Nephron progenitor cell (in vitro differentiated cells): ENCODE measurements around the gene PRSS58.

Experiments
- DNase-seq: peaks from one replicate; pipeline ENCODE4 v3.0.0; 2021
- H3K27ac Mint-ChIP-seq: 2 replicates; pipeline ENCODE4 v1.8.0; 2021; ENCODE audit warnings: mild to moderate bottlenecking, moderate library complexity, mixed read lengths
- H3K27me3 Mint-ChIP-seq: 2 replicates; pipeline ENCODE4 v1.8.0; 2021; ENCODE audit warnings: mild to moderate bottlenecking, low read depth, mixed read lengths; ENCODE audit not compliant: poor library complexity
- H3K36me3 Mint-ChIP-seq: 2 replicates; pipeline ENCODE4 v1.8.0; 2021; ENCODE audit warnings: low read depth, mixed read lengths
- H3K4me1 Mint-ChIP-seq: 2 replicates; pipeline ENCODE4 v1.8.0; 2021; ENCODE audit warnings: mixed read lengths
- H3K4me3 Mint-ChIP-seq: 2 replicates; pipeline ENCODE4 v1.8.0; 2021; ENCODE audit warnings: mild to moderate bottlenecking, moderate library complexity, mixed read lengths
- H3K9me3 Mint-ChIP-seq: 2 replicates; pipeline ENCODE4 v1.8.0; 2021; ENCODE audit warnings: mild to moderate bottlenecking, moderate library complexity, mixed read lengths
- TF ChIP-seq, protein P1 (sequence below): fragments of 200-600 bp; sonication (generic); IDR thresholded peaks from 2 replicates; pipeline ENCODE4 v1.5.0; 2021; ENCODE audit warnings: antibody characterized with exemption

Gene PRSS58

DNA sequence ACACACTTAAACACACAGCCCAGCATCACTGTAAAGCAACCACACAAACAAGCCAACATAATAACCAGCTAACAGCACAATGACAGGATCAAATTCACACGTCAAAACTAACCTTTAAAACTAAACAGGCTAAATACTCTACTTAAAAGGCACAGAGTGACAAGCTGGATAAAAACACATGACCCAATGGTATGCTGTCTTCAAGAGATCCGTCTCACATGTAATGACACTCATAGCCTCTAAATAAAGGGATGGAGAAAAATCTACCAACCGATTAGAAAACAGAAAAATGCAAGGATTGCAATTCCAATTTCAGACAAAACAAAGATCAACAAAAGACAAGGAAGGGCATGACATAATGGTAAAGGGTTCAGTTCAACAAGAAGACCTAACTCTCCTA, 17.2 kb upstream of the PRSS58 start:
- TF ChIP-seq, protein P1, sequence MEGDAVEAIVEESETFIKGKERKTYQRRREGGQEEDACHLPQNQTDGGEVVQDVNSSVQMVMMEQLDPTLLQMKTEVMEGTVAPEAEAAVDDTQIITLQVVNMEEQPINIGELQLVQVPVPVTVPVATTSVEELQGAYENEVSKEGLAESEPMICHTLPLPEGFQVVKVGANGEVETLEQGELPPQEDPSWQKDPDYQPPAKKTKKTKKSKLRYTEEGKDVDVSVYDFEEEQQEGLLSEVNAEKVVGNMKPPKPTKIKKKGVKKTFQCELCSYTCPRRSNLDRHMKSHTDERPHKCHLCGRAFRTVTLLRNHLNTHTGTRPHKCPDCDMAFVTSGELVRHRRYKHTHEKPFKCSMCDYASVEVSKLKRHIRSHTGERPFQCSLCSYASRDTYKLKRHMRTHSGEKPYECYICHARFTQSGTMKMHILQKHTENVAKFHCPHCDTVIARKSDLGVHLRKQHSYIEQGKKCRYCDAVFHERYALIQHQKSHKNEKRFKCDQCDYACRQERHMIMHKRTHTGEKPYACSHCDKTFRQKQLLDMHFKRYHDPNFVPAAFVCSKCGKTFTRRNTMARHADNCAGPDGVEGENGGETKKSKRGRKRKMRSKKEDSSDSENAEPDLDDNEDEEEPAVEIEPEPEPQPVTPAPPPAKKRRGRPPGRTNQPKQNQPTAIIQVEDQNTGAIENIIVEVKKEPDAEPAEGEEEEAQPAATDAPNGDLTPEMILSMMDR, result no peak

DNA sequence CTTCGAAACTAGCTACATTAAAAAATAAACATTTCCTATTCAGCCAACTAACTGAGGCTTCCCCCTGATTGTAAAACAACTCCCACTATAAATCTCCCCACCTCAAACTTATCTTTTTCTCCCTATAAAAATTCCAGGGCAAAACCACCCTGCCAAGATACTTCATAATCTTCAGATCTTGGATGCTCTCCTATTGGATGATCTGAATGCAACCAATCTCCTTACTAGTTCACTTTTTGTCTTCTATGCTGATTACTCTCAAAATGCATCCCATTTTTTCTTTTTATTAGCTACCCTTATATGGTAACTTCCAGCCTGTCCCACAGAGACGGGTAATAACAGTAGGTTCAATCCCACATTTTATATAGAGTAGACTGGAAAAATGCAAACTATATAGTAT, 15.0 kb upstream of the PRSS58 start:
- Mint-ChIP-seq H3K27me3 (peaks cover 8% of the 10 kb centered on the region), H3K27ac (no peak overlapping the region), H3K36me3 (no peaks in the 10 kb centered on the region), H3K9me3 (peaks cover 29% of the 10 kb centered on the region), H3K4me3 (no peak overlapping the region), H3K4me1 (no peaks in the 10 kb centered on the region)
- DNase-seq, result no peak
- TF ChIP-seq, protein P1, result no peak

More for the DNA sequence above, 17.2 kb upstream of the PRSS58 start:
- no peak for DNase-seq
- Mint-ChIP-seq H3K27ac (no peak overlapping the region), H3K27me3 (peaks cover 19% of the 10 kb centered on the region), H3K36me3 (no peaks in the 10 kb centered on the region), H3K4me1 (no peaks in the 10 kb centered on the region), H3K4me3 (no peak overlapping the region), H3K9me3 (peaks cover 31% of the 10 kb centered on the region)

DNA sequence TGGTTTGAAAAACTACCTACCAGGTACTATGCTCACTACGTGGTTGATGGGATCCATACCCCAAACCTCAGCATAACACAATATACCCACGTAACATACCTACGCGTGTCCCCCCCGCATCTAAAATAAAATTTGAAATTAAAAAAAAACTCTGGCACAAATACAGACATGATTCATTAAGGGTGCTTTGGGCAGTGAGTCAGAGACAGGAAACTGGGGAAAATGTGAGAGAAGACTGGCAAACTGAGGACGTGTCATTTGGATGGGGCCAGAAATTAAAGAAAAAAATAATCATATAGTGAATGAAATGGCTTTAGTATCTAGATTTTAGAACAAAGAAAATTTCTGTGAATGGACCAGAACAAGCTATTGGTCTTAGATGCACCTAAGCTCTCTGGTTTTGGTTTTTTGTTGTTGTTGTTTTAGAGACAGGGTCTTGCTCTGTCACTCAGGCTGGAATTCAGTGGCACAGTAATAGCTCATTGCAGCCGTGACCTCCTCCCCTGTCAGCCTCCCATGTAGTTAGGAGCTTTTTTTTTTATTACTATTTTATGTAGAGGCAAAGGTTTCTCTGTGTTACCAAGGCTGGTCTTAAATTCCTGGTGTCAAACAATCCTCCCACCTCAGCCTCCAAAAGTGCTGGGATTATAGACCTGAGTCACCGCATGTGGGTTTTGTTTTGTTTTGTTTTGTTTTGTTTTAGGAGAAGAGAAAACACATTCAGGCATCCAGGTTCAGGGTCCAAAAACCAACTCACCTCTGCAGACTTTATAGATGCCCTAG, 5.9 kb upstream of the PRSS58 start:
- Mint-ChIP-seq H3K9me3 (peaks cover 15% of the 10 kb centered on the region), H3K4me3 (no peak overlapping the region), H3K4me1 (no peaks in the 10 kb centered on the region), H3K27me3 (peaks cover 12% of the 10 kb centered on the region), H3K27ac (no peak overlapping the region), H3K36me3 (no peaks in the 10 kb centered on the region)
- TF ChIP-seq, protein P1, result no peak
- DNase-seq, result no peak

DNA sequence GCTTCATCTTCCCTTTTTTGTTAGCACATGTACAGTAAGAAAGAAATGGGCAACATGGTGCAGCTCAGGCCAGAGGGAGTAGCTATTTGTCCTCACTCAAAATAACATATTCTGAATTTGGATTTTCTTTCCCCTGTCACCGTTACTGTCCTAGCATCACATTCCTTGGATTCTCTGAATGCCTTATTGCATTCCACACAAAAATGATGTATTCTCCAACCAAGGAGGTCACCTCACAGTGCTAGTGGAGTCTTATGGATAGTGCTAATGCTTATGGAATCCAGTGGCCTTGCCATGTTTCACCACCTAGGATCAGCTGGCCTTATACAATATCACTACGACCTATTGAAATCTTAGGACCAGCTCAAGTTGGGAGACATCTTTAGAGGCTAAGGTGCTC, 7.2 kb downstream of the PRSS58 start:
- DNase-seq, result no peak
- Mint-ChIP-seq H3K27me3 (peaks cover 12% of the 10 kb centered on the region), H3K4me3 (no peak overlapping the region), H3K36me3 (no peaks in the 10 kb centered on the region), H3K4me1 (no peaks in the 10 kb centered on the region), H3K27ac (no peak overlapping the region), H3K9me3 (no peaks in the 10 kb centered on the region)
- TF ChIP-seq, protein P1, result no peak

DNA sequence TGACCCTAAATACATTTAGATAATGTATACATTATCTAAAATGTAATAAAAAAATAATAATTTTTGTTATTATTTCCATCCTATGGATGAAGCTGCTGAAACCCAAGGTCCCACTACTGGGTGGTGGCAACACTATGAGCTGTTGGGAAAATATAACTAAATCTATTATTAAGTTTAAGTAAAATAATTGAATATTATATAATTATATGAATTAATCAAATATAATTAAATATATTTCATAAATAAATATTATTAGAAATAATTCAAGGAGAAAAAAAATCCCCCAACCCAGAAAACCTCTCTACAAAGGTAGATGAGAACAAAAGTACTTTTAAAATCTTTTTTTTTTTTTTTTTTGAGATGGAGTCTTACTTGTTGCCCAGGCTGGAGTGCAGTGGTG, 7.9 kb downstream of the PRSS58 start:
- Mint-ChIP-seq H3K27me3 (peaks cover 12% of the 10 kb centered on the region), H3K27ac (no peak overlapping the region), H3K9me3 (no peaks in the 10 kb centered on the region), H3K4me3 (no peak overlapping the region), H3K4me1 (no peaks in the 10 kb centered on the region), H3K36me3 (no peaks in the 10 kb centered on the region)
- TF ChIP-seq, protein P1, result no peak
- DNase-seq, result no peak
